HG03039 (cell line): Measurements from ENCODE around the gene HECTD4.

Experiments
- ATAC-seq: cut with Tn5 transposase; IDR thresholded peaks from one replicate; pipeline ENCODE4 v1.9.1; 2021; ENCODE audit warnings: mild to moderate bottlenecking, moderate library complexity; ENCODE audit not compliant: unreplicated experiment

HECTD4 gene

DNA sequence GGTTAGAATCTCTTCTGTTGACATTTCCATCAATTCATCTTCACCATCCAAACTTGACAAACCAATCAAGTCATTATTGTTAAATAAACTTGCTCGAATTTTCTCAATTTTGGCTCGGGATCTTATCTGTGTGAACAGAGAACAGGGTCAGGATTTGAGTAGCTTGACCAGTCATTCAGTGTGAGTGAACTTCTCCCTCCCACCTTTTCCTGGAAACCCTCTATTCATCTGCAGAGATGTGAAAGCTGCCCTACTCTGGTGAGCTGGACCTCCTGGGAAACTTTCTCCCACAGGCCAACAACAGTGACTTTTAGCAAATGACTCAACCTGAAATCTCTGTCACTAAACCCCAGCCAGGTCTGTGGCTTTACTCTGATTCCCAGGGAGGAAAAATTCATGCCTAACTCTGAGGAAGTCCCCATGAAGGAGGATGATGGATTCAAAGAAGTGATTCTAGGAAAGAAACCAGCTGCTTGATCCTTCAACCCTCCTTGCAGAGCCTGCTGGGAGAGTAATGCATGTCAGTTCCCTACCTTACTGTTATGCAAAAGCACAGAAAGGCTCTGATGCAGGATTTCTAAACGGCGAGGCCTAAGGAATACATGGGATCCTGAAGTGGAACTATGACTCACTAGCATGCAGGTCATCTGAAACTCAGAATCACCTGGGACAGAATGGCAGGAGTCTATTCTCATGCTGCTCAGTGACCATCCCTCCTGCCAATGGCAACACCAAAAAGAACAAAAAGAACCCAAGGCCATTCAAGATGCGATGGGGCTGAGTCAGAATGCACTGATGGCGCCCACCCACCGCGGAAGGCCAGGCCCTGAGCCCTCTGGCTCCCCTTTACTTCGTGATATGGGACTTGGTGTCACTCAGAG is 198.8 kb downstream of the HECTD4 start:
- no peak for ATAC-seq

DNA sequence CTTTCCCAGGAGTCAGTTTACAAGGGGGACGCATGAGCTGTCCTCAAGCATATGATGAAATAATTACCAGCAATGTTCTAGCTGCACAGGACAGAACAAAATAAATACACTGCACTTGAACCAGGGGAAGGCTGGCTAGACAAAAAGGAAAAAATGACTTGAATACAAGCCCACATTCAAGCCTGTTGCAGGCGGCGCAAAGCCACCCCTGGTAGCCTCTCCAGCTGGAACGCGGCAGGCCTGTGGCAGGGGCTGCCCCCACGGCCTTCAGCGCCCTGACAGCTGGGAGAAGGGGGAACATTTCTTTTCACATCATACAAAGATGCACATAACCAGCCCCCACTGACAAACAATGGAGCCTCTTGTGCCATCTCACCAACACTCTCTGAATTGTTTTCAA is 199.7 kb downstream of the HECTD4 start:
- ATAC-seq, result no peak

DNA sequence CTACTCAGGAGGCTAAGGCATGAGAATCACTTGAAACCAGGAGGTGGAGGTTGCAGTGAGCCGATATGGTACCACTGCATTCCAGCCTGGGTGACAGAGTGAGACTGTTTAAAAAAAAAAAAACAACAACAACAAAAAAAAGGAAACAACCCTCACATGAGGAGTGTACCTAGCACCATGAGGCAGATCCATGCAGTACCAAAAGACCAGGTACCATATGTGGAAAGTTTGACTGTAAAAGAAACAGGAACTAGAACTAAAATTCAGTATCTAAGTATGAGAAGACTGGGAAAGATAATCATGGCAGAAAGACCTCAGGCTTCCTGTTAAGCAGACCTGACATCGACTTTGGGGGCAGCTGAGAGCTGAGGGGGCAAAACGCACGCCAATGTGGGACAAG is 201.8 kb downstream of the HECTD4 start:
- no peak for ATAC-seq

DNA sequence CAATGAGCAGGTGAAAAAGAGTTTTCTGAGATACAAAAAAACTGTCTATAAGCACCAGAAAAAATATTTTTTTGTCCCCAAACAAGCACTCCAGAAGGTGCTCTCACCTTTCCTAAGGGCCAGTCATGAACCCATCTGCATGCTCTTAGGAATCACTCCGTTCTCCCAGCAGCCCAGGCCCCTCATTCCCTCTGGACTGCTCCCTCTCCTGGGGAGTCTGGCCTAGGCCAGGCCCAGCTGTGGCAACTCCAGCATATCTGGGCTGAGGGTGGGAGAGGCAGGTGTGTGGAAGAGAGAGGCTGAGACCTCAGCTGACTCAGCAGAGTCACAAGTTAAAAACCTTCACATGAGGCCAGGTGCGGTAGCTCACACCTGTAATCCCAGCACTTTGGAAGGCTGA is 202.3 kb downstream of the HECTD4 start:
- no peak for ATAC-seq

DNA sequence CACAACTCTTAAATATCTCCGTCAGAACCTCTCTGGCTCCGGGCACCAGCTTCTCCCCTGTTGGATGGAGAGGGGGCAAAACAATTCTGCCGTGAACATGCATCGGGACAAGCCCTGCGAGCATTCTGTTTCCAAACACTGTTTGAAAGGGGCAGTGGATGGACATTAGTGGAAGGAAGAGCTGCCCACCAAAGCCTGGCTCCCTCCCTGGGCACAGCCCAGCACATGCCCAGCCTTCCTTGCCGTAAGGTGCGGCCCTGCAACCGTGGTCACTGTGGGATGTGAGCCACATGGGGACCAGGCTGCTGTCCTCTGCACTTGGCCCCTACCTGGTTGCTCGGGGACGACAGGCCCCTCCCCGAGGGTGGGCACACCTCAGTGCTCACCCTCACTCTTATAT is 202.9 kb downstream of the HECTD4 start:
- ATAC-seq, result no peak

DNA sequence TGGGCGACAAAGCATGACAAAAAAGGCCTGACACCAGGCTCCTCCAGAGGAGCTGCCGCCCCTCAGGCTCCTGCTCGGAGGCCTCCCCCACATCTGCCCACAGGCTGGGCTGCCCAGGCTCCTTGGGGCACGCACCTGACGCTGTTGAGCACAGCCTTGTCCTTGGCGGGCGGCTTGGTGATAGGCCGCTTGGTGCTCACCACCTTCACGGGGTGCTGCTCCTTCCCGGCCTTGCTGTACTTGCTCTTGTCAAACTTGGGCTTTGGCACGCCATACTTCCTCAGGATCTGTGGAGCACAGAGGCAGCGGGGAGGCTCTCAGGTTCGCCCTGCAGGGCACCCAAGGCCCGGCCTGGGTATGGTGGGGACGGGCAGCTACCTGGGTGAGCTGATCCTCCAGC is 203.4 kb downstream of the HECTD4 start:
- ATAC-seq, result no peak

DNA sequence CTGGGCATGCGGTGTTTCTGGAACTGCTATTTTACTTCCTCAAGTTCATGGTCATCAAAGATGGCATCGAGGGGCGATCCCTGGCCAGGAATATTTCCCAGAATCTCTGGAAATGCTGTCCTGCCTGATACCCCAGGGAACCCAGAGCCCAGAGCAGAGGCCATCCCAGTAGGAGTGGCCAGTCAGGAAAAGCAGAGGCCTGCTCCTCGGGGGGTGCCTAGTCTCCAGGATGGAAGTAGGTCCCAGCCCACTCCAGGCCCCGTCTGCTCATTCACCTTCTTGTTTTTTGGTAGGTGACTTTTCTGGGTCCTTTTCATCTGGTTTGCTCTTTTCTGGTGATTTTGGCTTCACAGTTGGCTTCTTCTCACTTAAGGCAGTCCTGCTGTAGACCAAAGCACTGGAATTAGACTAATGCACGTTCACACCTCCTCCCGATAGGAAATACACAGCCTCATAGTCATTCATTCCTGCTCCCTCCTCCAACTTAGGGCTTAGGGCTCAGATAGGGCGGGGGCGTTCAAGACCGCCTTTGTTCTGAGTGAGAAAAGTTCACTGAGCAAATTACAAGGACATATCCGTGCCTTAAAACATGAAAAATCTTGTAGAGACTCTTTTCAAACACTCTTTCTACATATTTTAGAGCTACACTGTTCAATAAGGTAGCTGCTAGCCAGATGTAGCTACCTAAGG is 205.8 kb downstream of the HECTD4 start:
- ATAC-seq, result no peak

DNA sequence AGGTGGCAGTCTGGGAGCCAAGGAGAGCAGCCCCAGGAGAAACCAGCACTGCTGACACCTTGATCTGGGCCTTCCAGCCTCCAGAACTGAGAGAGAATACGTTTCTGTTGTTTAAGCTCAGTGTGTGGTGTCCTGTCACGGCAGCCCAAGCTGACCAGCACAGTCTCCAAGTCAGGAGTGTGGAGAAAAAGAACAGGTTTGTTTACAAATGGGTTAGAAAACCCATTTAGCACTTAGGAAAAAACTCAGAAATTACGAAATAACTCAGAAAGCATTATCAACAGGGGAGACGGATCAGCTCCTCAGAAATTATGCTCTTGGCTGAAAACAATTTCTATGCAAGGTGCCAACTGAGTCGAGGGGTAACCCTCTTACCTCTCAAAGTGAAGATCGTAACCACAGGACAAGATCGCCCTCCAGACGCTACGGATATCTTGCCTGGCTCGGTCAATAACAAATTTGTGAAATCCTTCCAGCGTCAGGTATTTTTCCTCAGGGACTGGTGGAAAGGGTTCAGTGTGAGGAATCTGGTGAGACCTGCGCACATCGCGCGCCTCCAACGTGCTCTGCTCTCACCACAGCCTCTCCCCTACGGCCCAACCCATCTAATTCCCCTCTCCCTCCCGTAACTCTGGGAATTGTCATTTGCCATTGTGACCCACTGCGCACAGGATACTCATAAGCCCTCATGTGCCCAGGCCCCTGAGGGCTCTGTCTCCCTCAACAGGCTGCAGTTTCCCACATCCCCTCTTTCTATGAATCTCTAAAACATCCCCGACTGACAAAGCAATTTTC is 206.7 kb downstream of the HECTD4 start:
- ATAC-seq, result no peak

DNA sequence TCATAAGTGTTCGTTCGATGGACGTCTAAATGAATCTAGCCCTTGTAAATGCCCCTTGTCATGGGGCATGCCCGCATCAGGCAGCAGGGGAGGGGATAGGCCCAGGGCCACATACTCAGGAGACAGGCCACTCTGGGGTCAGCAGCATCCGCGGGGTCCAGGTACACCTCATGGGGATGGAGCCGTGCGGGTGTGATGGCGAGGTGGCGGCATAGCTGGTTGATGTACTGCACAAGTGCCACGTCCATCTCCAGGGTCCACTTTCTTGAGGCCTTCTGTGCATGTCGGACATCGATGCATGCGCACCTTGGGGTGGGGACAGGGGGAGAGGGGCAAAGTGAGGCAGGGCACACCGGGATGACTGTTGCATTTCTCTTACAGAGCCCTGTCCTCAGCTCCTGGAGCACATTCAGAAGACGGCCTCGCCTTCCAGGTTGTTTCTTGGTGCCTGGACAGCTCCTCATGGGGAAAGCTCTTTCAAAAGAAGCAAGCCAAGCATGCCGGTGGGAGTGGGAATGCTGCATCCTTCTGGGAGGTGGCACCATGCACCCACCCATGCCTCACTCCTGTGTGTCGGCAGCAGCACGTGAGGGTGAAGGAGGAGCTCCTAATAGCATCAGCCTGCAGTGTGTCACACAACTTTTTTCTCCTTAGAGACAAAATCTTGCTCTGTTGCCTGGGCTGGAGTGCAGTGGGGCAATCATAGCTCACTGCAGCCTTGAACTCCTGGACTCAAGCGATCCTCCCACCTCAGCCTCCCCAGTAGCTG is 209.5 kb downstream of the HECTD4 start:
- ATAC-seq, result no peak

DNA sequence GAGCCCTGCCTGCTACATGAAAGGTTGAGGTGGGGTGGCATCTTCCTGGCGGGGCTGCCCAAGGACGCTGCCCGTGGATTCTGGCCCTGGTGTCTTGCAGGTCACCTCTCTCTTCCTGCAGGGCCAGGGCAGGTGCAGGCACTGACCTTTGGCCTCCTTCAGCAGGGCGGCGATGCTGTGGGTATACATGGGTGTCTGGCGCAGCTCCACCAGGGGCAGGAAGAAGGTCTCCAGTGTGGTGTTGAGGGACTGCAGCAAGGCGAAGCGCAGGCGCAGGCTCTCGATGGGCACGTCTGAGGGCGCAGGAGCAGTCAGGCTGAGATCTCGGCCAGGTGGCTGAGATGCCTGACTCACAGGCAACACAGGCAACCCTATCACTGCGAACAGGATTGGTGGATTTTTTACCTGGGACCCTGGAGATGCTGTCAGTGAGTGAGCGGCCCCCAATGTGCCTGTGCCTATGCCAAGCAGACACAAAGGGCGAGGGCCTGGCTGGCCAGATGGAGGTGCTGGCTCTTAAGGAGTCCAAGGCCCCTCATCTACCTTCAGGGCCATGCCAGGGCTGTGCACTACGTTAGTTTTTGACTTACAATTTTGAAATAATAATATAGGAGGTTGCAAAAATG is 211.1 kb downstream of the HECTD4 start:
- ATAC-seq, result no peak

DNA sequence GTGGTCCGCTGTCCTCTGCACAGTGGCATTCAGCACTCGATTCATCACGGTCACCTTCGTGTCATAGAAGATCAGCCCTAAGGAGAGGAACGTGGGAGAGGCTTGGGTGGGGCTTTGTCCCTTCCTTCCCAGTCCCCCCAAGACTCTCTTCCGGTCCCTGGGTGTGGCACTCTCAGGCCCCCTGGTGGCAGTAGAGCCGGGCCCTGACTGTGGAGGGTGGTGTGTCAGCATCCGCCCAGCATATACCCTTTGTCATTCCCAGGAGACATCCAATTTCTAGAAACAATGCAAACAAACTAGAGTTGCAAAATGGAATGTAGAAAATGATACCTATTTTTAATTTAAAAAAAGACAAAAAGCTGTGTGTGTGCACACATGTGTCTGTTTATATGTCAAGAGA is 211.9 kb downstream of the HECTD4 start:
- ATAC-seq, result no peak

DNA sequence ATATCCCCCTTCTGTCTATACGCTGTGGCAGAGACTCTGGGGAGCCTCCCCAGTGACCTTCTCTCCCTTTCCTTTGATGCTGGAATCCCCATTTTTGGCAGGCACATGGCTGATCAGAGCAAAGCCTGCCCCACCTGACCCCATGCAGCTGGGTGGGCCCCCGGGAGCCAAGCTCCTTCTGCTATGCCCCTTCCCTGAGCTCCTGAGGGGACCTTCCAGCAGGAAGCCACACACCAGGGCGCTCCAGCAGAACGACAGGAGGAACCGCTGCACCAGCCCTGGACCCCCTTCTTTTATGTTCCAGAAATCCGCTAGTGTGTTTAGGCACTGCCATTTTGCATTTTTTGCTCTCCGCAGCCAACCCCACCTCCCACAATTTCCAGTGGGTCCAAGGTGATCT is 212.3 kb downstream of the HECTD4 start:
- ATAC-seq, result no peak

DNA sequence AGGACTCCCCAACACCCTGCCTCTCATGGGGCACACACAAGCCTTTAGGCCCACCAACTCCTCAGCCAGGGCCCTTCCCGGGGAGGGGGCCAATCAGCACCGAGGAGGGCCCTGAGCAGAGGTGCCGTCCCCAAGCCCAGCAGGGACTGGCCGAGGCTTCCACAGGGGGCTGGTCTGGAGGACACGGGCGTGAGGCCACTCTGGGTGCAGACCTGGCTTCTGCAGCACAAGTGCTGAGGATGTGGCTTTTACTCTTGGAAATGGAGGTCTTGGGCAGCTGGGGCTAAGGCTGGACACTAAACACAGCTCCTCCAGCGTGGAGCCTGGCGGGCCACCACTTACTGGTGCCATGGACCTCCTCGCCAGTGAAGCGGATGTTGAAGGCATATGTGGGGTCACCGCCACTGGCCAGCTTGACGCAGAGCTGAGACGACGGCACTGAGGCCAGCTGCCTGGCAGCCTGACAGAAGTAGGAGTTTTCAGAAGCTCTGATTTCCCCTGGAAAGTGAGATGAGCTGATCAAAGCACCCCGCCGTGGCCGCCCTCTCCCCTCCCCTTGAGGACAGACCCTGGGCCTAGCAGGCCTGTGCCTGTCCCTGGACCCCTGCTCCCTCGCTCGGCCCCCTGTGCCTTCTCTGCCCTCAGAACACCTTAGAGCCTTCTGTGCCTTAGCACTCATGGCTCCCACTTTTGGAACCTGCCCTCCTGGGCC is 212.9 kb downstream of the HECTD4 start:
- ATAC-seq, result no peak

DNA sequence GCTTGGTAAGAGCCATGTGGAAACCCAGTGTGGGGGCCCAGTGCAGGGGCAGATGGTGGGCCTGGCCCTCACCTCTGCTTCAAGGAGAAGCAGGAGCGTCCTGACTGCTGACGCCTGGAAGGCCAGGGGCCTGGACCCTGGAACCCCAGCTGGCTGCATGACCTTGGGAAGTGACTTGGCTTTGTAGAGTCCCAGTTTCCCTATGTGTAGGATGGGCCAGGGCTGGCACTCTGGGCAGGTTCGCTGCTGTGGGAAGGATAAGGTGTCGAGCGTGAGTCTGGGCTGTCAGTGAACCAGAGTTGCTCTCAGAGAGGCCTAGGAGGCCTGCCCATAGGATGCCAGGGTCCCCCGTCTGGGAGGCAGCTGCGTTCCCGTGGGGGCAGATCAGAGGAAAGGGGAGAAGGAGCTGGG is 213.7 kb downstream of the HECTD4 start:
- ATAC-seq, result no peak

DNA sequence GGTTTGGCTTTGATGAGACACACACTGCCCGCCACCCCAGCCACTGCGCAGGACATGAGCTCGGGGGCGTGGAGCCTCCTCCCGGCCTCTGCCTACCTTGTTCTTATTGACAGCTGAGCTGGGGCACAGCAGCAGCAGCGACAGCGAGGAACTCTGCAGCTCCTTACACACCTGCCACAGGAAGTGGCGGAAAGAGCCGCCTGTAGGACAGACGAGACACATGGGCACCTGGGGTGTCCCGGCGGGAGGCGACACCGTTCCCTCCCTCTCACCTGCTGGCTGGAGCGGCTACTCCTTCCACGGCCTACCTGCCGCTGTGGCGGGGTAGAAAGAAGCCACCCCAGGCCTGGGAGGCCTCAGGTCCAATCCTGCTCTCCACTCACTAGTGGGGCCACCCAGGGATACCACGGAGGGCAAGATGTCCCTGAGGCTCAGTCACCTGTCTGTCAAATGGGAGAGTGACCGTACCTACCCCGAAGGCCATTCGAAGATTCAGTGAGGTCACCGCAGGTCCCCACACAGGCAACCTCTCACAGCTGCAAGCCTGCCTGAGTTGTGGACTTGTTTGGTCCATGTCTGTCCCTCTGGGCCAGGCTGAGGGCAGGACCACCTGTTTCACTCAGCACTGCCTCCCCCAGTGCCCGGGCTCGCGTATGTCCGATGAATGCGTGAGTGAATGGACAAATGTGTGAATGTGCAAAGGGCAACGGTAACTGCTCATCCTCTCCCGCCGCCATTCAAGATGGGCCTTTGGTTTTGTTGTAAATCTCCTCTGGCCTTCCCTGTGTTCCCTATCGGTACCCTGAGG is 214.3 kb downstream of the HECTD4 start:
- no peak for ATAC-seq

DNA sequence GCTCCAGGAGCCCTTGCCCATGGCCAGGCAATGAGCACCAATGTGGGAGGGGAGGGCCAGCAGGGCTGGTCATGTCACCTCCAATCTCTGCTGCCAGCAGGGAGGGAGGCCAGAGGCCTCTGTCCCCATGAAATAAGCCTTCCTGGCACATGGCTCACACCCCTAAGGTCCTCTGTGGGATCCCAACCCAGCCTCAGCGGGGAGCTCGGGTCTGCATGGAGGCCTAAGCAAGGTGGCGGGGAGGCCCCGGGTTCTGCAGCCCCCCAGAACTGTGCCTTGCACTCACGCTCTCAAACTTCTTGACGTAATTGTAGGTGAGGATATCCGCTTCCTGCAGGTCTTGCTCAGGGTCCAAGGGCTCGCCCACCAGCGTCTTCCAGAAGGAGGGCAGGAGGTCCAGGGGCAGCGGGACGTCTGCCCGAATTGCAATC is 215.2 kb downstream of the HECTD4 start:
- ATAC-seq, result no peak

DNA sequence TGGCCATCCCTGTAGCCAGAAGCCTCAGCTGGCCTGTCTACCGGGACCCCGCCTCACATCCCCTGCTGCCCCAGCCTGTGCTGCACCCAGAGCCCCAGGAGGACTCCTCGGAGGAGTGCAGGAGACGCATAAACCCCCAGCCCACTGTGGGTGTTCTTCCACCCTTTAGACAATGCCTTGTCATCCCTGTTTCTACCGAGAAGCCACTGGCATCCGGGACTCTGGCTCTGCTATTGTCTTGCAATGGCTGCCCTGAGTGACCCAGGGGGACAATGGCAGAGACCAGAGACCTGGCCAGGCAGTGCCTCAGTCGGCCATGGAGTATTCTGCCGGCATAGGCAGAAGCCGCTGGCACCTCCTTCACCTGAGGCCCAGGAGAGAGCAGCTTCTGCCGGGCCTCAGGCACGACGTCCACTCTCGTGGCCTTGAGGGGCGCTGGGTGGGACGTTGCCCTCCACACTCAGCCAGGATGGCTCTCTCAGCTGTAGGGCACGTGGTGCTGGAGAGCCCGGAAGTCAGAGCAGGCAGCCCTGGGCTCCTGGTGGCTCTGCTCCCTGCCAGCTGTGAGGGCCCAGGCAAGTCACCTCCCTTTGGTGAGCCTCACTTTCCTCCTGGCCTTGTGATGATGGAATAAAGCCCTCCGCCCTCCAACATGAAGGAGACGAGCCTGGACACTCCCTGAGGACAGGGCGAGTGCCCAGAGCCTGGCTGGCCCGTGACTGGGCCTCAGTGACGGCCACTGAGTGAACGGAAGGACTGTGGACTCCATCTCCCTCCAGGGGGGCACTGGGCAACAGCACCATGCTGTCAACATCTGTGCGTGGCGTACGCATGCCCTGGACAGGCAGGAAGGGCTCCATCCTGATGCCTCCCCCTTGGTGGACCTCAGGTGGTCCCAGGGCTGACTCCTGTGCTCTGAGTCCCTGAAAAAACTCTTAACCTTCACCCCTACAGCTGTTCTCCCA is 215.9 kb downstream of the HECTD4 start:
- no peak for ATAC-seq

DNA sequence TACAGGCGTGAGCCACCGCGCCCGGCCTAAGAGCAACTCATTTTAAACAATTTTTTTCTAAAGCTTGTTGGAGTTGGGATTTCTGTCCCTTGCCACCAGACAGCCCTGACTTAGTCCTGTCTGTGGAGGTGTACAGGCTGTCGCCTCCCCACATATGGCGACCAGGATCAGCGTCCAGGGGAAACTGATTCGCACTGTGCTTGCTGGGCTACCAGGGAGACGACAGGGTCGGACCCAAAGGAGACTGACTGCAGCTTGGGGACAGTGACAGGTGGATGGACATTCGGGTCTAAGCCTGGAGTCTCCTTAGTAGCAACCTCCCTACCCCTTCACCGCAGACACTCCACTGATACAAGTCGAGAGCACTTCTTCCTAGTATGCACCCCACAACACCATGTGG is 216.6 kb downstream of the HECTD4 start:
- ATAC-seq, result no peak
